HG02870 (cell line): ENCODE measurements around the gene G6PC2.
"Not testable (repeated sequence)": the region's sequence is repeated elsewhere in the genome, so short reads cannot be mapped to it uniquely, and the experiment has no call there.

Experiments
- ATAC-seq: cut with Tn5 transposase; IDR thresholded peaks from one replicate; pipeline ENCODE4 v1.9.1; 2021; ENCODE audit warnings: mild to moderate bottlenecking, moderate library complexity; ENCODE audit not compliant: unreplicated experiment

Gene G6PC2

DNA sequence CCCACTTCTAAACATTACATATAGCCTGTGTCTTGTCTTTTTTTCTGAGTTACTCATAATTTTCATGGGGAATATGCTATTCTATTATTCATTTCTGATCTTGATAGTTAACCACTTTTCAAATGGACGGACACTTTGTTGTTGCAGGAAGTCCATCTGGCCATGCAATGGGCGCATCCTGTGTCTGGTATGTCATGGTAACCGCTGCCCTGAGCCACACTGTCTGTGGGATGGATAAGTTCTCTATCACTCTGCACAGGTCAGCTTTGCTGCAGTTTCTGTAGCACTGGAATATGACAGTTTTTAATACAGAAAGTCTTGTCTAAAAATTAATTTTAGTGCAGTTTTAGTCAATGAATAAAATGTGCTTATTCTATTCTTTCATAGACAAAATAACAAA lies 3.3 kb downstream of the G6PC2 start:
- no peak for ATAC-seq

DNA sequence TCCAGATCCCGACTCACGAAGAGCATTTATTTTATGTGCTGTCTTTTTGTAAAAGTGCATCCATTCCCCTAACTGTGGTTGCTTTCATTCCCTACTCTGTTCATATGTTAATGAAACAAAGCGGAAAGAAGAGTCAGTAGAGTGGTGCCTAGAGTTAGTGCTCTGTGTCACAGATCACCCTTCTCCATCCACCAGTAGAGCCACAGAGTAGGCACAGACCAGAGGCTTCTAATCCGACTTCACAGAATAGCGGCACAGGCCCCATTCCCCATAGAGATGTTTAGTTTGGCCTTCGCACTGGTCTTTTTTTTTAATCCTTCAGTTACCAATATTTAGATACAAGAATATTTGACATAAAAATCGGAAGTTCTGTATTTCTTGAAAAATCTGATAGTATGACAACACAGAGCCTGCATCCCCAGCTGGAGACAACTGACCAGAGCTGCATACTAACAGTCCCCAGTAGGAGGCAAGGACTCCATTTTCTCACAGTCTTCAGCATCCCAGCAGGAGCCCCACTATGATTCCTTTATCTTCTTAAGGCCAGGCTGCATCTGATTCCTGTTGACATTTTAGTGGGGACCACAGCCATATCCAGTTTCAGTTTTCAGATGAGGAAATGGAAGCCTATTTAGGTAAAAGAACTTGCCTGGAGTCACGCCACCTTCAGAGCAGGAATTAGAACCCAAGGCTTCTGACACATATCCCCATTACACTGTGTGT lies 7.0 kb downstream of the G6PC2 start:
- ATAC-seq = no peak

DNA sequence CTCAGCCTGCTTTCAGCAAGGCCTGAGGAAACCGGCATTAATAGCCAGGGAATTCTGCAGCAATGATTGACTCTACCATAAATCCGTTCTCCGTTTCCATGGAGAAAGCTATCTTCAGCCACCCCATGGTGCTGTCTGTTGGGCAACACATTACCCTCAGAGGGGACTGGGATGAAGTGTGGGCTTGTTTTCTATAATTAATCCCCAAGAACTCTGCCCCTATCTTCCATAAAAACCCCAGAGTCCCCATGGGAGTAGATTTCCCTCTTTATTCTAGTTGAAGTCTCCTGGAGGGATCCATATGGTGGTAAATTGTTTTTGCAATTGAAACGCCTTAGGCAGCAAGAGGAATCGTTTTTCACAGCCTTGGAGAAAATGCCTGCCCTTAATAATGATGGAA lies 9.2 kb downstream of the G6PC2 start:
- no peak for ATAC-seq

GRCh38 chr2:168912466-168912865 lies 11.4 kb downstream of the G6PC2 start:
- no peak for ATAC-seq

GRCh38 chr2:168912901-168913369 lies 11.8 kb downstream of the G6PC2 start:
- ATAC-seq = no peak

DNA sequence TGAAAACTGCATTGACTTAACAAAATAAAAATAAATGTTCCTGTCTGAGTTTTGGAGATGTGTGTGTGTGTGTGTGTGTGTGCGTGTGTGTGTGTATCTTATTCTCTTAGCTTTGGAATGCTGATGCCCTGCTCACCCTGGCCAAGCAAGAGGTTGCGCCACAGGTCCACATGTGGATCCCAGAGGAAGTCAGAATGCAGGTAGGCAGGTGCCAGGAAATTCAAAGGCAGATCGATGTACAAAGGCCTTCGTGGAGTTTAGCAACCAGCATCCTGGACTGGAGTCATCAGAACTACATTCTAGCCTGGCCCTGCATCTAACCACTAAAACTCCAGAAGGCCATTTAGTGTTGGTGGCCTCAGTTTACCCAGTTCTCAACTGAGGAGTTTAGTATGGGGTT lies 12.4 kb downstream of the G6PC2 start:
- ATAC-seq = no peak

DNA sequence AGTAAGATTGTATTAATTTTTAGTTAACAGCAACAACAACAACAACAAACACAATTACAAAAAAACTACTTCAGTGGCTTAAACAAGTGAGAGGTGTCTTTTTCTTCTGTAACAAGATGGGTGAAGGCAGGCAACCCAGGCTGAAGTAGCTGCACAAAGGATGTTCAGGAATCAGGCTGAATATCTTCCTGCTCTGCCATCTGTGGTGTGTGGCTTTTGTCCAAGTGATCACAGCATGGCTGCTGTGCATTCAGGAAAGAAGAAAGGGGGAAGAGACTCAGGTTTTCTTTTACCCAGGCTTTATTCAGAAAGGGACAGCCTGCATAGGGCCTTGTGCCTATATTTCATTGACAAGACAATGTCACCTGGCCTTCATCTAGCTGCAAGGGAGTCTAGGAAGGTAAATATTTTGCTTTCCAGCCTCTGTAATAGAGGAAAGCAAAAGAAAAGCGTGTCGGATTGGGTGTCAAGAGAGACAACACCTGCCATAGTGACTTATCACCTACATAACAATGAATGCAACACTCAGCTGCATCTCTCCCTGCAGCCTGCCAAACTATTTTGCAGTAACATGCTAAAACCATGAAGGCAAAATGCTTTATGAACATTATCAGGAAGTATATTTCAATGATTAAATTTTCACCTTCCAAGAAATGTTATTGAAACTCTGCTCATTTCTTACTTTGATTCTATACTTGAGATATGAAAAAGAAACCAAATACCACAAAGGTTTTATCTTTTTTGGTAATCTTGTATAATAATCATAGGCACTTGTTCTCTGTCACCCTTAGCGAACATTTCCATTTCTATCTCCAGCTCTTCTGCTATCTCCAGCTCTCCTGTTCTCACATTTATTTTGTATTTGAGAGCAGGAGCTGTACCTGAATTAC lies 14.6 kb downstream of the G6PC2 start:
- no peak for ATAC-seq

DNA sequence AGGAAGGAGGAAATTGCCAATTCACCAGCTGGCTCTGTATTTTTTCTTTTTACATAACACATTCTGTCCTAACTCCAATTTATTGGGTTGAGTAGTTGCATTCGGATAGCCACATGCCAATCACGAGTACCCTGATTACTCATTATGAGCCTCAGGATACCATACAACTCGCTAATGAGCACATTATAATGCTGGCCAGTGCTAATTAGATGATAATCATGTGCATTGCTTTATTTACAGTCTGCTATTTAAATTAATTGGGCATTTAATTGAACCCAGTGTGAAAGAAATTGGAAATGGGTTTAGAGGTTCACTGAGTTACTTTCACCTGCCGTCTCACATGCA lies 15.2 kb downstream of the G6PC2 start:
- no peak for ATAC-seq

- ATAC-seq = no peak
Measured at GRCh38 chr2:168920504-168921157, 19.5 kb downstream of the G6PC2 start.

- ATAC-seq = no peak
Measured at GRCh38 chr2:168926621-168927386, 25.7 kb downstream of the G6PC2 start.

DNA sequence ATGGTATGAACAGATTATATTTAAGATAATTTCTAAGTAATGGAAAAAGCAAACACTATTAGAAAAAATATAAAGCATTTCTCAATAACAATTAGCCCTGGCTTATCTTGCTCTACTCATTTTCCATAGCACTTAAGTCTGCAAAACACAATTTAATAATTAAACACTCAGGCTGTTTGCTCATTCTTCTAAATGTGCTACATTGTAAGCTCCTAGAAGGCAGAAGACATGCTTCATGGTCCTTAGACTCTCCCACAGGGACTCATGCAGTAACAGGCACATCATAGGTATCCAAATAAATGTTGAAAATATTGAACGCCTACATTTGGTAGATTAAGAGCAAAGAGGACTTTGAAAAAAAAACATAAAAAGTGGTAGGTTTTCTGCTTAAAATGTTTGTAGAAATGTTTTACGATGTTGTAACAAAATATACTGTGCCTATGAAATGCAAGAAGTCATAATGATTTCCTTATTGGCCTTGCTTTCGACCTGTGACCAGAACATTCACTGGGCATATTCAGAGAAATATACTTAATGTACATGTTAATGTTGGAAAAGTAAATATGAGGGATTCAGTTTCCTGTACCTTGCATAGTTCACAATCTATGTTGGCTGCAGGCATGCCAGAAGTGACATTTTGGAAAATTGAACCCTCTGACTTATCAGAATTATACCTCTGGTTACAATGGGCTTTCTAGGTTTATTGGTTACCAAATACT lies 27.2 kb downstream of the G6PC2 start:
- ATAC-seq = no peak

- ATAC-seq = no peak
Measured at GRCh38 chr2:168929031-168929430, 27.9 kb downstream of the G6PC2 start.

- no peak for ATAC-seq
Measured at GRCh38 chr2:168930242-168930641, 29.2 kb downstream of the G6PC2 start.

DNA sequence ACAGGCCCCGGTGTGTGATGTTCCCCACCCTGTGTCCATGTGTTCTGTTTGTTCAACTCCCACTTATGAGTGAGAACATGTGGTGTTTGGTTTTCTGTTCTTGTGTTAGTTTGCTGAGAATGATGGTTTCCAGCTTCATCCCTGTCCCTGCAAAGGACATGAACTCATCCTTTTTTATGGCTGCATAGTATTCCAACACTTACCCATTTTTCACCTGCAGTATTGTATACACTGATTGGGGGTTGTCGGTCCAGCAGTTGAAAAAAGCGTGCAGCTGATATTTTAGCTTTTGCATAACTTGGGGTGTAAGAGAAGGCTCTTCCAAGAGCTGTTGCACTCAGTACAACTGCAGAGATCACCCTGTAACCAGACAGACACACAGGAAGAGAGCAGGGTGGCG lies 31.1 kb downstream of the G6PC2 start:
- ATAC-seq = not testable (repeated sequence)

- ATAC-seq = no peak
Measured at GRCh38 chr2:168934826-168935225, 33.7 kb downstream of the G6PC2 start.

- no peak for ATAC-seq
Measured at GRCh38 chr2:168935810-168936581, 34.9 kb downstream of the G6PC2 start.

GRCh38 chr2:168939061-168939460 lies 38.0 kb downstream of the G6PC2 start:
- no peak for ATAC-seq

DNA sequence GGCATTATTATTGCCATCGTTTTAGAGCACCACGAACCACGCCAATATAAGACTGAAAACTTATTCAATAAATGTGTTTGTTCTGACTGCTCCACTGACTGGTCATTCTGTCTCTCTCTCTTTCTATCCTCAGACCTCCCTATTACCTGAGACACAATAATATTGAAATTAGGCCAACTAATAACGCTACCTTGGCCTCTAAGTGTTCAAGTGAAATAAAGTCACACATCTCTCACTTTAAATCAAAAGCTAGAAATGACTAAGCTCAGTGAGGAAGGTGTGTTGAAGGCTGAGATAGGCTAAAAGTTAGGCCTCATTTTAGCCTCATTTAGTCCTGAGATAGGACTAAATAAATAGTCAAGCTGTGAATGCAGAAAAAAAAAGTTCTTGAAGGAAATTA lies 38.8 kb downstream of the G6PC2 start:
- ATAC-seq = peak; percentile 99

GRCh38 chr2:168941297-168941696 lies 40.2 kb downstream of the G6PC2 start:
- no peak for ATAC-seq

DNA sequence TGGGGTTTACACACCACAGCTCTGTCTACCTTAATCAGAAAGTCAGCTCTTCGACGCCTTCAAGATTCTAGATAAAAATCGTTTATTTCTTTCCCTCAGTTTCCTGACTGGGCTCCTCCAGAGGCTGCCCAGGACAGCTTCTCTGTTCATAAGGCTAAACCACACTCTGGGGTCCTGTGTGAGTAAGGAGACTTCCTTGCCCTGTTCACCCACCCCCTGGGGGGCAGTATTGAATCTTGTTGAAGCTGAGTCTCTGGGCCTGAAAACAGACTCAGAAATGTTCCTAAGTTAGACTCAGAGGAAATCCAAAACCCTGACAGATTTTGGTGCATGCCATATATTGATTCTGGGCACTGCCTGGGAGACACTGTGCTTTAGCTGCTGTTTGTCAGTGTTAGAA lies 43.0 kb downstream of the G6PC2 start:
- no peak for ATAC-seq
